ENCODE measurements around the gene KLHDC4.

Gene KLHDC4

DNA sequence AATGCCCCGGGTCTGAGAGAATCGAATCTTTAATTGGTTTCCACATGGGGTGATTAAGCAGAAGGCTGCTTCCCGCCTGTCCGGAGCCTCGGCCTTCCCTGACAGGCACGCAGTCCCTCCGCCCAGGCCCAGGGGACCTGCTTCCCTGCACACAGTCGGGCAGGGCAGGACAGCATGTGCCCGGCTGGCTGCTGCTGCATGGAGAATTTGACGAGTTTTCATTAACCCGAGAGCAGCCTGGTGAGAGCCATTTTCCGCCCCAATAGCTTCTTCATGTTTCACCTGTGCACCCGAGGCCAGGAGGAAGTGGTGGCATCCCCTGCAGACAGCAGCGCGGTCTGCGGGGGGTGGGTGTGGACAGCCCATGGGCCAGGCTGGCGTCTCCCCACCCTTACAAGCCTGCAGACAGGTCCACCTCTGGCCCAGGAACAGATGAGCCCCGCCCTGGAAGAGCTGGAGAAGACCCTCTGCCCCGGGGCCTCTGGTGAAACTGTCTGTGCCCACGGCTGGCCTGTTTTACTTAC, 67.0 kb downstream of the KLHDC4 start:
- no peak for DNase-seq (ENCODE audit: low read depth)

DNA sequence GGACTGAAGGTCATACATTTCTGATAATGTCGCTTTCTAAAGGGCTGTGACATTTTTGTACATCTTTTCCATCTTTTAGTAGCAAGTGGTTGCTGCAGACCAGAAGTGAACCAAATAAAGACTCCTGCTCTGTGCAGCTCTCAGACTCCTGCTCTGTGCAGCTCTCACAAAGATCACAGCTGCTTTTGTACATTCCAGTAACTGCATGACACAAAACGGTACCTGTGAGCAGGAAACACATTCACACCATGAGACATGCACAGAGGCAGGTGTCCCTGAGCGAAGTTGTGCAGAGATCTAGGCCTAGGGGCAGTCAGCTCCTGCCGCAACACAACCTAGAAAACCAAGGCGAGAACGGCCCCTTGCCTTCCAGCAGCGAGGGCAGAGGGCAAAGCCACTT, 67.5 kb downstream of the KLHDC4 start:
- DNase-seq (ENCODE audit: low read depth) = no peak

DNA sequence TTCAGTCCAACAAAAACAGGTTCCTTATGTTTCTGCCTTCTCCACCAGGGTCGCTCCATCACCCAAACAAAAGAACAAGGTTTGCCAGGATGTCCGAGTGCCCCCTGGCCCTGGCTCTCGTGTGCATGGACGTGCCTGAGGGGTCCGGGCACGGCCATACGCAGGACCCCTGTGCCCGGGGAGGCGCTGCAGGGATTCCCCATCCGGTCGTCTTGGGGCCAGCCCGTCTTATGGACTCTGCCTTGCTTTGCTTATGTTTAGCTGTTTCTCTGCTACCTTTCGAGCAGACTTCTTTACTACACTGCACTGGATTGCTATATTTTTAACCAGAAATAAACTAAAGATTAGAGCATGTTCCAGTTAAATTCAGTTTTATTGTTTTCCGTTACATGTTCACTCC, 68.0 kb downstream of the KLHDC4 start:
- DNase-seq (ENCODE audit: low read depth) = no peak

DNA sequence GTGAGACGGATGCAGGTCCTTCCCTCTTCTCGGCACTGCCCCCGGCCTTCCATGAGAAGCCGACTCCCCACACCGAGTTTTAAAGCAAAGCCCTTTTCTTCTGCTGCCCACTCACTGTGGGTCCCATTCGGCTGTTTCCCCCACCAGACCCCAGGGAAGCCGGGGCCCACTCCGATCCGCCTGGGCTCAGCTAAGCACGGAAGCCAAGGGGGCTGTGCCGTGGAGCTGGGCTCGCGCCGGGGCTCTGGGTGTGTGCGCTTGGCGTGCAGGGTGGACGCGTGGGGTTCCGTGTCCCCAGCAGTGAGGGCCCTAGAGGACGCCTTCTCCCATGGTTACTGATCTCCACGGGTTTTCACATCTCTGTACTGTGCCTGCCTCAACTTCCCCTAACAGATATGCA, 68.5 kb downstream of the KLHDC4 start:
- DNase-seq (ENCODE audit: low read depth) = no peak

DNA sequence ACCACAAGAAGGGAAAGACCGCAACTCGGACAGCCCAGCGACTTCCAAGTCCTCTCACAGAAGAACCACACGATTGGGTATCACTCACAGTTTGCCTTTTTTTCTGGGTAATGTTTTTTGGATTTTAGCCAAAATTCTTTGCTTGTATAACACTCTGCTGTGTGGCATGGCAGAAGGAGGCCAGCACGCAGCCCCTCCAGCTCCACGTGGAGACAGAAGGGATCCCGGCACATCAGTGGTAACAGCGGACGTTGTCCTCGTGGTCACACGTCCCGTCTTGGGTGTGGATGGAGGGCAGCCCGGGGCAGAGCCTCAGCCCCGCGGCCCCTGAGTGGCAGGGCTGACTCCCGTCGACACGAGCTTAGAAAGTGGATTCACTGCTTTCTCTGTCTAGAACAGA, 69.1 kb downstream of the KLHDC4 start:
- no peak for DNase-seq (ENCODE audit: low read depth)

DNA sequence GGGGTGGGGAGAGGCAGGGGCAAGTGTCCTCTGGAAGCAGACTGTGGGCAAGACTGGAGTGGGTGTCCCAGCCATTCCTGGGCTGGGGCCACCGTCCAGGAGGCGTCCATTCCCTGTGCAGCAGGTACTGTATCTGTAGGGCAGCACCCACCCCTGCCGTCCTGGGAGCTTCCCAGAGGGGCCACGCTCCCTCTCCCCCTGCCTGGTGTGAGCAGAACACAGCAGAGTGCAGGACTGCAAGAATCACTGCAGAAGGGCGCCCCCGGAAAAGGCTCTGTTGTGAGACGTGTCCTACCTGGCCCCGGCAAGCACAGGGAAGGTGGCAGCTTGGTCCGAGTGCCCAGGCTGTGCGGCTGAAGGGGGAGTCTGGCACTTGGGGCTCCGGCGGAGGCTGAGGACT, 70.3 kb downstream of the KLHDC4 start:
- DNase-seq (ENCODE audit: low read depth) = no peak

DNA sequence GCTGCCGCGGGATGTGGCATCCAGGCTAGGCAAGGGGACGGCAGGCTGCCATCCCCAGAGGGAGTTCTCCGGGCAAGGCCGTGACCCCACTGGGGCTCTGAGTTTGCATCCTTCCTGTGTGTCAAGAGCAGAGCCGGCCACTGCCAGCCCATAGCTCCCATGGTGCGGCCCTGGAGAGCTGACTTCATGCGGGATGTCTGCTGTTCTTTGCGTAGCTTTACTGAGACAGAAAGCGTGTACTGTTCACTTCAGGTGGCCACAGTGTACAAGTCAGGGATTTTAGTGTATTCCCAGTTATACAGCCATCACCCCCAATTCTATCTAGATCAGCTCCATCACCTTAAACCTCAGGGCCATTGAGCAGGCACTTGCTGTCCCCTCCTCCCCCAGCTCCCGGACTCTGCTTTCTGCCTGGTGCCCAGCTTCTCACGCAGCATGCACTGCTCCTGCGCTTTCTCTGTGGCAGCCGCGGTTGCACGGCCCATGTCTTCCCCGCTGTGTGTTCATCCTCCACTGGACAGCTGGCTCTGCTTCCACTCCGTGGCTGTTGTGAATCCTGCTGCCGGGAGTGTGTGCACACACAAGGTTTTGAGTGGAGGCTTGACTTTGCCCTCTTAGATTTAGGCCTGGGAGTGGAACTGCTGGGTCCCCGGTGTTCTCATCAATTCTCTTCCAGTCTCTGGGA, 71.2 kb downstream of the KLHDC4 start:
- no peak for DNase-seq (ENCODE audit: low read depth)

DNA sequence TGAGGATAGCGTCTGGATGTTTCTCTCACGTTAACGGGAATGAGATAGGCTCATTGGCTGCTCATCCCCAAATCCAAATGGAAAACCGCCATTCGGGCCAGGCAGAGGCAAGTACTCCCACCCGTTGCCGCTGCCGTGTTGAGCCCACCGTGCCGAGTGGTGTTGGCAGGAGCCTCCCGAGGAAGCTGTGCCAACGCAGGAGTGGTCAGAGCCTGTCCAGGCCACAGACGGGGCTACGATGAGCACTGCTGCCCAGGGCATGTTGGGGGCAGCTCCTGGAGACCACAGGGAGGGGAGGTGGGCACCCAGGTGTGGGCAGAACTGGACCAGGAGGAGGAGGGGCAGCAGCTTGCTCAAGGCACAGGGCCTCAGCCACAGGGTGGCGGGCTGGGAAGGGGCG, 72.0 kb downstream of the KLHDC4 start:
- no peak for DNase-seq (ENCODE audit: low read depth)

DNA sequence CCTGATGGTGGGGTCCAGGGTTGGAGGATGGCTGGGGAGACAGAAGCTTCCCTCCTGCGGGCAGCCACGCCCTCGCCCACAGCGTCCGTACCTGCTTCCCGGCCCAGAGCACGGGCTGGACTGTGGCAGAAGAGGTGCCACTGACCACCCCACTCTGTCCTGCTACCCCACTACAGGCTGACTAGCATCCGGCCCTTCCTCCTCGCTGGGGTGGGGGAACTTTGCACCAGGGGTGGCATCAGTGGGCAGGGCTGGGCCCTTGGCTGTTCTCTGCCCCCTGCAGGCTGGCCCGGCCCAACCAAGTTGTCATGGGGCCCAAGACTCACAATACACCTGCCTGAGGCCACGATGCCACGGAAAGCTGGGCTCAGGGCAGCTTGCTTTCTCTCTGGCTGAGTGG, 73.0 kb downstream of the KLHDC4 start:
- DNase-seq (ENCODE audit: low read depth) = no peak

DNA sequence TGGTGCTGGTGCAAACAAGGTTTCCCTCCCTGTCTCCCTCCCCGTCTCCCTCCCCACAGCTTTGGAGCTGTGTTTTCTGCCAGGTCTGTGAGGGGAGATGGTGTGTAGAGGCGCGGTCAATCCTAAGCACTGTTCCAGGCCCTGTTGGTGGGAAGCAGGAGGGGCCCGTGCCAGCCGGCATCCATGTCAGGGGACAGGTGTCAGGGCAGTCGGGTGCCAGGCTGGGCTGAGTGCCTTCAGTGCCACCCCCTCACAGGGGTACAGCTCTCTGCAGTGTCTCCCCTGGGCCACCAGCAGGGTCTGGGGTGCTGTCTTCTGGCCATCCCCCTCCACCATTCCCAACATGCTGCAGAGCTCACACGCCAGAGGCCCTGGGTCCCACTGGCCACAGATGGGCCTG, 73.6 kb downstream of the KLHDC4 start:
- no peak for DNase-seq (ENCODE audit: low read depth)

DNA sequence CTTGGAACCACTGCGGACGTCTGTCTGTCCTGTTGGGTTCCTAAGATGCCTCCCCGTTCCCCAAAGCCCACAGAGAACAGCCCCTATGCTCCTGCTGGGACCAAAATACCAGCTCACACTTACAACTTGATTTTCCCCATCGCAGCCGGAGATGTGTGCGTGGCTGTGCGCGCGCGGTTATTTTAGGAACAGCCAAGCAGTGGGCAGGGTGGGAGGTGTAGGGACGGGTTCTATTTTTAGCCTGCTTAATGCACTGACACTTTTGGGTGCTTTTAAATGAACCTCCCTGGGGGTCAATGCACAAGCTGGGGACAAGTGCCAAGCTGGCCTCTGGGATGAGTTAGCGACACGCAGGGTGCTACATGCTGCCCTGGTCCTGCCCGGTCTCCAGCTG, 74.1 kb downstream of the KLHDC4 start:
- DNase-seq (ENCODE audit: low read depth) = no peak

DNA sequence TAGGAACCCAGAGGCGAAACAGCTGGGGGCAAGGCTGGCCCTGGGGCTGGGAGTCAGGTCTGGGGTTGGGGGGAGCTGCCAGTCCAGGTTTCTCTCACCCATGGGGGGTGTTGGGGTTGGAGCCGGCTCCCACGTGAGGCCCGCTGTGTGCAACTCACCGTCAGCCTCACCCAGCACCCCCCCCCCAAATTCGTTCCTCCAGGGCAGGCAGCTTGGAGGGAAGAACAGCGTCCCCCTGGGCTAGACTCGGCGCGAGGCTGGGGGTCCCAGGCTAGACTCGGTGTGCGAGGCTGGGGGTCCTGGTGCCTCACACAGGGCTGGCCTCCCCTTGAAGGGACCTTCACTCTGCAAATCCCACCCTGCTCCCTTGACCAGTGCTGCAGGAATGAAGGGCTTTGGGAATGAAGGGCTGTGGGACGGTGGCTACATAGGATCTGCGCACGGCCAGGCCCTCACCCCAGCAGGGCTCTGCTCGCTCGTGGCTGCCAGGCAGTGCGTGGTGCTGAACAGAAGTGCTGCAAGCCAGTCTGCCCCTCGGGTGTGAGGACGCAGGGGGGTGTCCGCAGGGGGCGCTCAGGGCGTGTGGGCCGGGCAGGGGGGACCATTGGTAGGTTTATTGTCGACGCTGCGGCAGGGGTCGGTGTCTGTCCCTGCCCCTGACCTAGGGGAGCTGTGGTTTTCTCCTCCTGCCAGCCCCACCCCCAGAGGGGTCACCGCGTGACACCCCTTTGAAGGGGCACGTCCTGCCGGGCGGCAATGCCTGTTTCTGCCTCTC, 74.7 kb downstream of the KLHDC4 start:
- no peak for DNase-seq (ENCODE audit: low read depth)

DNA sequence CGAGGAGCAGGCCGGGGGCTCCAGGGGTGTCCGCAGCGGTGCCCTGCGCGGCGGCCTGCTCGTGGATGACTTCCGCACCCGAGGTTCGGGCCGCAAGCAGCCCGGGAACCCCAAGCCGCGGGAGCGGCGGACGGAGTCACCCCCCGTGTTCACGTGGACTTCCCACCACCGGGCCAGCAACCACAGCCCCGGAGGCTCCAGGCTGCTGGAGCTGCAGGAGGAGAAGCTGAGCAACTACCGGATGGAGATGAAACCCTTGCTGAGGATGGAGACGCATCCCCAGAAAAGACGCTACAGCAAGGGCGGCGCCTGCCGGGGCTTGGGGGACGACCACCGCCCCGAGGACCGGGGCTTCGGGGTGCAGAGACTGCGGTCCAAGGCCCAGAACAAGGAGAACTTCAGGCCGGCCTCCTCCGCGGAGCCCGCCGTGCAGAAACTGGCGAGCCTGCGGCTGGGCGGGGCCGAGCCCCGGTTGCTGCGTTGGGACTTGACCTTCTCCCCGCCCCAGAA, 75.8 kb downstream of the KLHDC4 start:
- no peak for DNase-seq (ENCODE audit: low read depth)

DNA sequence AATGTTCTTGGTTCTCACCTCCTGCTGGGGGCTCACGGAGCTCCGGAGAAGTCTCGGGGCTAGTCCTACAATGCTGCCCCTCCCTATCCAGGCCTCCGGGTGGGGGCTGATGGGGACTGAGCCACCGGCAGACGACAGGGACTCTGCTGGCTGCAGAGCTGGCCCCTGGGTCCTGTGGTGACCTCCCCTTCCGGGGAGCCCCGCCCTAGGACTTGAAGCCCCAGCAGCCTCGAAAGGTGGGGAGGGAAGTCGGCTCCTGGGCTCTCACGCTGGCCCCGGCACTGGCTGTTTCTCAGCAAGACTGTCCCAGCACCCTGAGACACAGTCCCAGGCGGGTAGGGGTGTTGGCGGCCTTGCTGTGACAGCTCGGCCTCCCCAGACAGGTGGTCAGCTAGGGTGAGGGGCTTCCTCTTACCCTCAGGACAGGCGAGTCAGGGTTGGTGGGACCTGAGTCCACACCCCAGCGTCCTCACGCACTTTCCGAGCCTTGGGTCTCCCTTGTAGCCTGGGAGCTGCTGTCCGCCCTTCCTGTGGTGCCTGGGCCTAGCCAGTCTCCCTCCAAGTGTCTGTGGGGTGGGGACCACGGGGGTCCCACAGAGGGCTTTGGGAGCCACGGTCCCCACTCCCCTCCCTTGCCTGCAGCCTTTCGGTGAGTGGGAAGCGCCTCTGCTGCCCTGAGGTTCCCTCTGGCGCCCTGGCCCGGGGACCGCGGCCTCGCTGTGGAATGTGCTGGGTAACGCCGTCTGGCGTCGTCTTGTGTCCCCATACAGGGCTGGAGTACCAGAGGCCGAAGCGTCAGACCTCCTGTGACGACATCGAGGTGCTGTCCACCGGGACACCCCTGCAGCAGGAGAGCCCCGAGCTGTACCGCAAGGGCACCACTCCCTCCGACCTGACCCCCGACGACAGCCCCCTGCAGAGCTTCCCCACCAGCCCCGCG, 76.6 kb downstream of the KLHDC4 start:
- no peak for DNase-seq (ENCODE audit: low read depth)

DNA sequence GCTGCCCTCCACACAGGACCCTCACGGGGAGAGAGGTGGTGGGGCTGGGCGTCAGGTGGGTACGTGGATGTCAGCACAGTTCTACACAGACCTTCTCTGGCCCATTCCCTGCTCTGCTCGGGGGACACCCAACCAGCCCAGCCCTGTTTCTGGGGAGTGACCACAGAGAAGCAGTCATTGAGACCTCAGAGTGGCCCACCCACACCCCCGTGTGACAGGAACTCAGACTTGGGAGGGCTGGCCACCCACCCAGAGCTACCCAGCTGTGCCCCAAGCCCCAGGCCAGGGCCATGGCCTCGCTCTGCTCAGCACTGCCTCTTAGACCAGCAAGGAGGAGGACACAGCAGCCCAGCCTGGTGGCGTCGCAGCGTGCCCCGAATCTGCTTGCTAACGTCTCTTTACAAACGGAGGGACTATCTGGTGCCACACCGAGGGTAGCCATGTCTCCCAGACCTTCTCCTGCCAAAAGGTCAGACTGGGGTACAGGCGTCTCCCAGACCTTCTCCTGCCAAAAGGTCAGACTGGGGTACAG, 77.7 kb downstream of the KLHDC4 start:
- no peak for DNase-seq (ENCODE audit: low read depth)

DNA sequence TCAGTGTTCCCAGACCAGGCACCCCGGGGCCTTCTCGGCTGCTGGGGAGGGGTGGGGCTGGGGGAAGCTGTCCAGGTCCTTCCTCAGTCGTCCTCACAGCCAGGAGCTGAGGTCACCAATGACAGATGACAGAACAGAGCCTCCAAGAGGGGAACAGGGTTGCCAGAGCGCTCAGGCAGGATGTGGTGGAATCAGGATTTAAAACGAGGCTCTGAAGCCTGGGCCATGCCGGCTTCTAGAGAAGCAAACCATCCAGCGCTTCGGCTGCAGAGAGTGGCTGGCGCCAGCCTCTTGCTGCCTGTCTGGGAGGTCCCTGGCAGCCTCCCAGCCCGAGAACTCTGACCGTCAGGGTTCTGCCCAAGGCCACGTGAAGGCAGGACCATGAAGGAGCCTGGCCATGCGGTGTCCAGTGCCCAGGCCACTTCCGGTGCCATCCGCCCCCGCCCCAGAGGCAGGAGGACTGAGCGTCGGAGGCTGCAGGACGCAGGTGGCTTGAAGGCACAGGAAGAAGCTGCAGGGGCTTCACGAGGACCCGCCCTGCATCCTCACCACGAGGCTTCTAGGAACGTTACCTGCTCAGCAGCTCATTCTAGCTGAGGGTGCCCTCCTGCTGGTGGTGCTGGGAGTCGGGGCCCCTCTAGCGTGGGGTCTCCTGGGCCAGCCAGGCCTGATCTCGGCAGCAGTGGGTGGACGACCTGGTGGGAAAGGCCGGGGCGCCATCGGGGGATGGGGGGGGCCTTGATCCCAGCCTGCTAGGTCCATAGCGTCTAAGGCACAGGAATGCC, 78.5 kb downstream of the KLHDC4 start:
- no peak for DNase-seq (ENCODE audit: low read depth)

DNA sequence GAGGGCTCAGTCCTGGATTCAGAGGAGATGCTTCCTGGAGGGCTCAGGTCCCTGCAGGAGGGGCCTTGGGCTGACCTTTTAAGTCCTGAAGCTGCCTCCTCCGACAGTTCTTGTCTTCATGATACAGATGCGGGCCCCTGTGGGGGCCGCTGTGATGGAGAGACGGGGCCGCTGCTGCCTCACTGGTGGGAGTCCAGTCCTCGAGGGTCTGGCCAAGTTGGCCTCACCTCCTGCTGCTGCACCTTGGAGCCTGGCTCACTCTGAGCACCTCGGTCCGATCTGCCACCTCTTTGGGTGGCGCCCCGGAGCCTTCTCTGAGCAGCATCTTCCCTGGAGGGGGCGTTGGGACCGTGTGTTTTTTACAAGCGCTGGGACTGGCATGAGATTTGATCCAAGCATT, 79.1 kb downstream of the KLHDC4 start:
- no peak for DNase-seq (ENCODE audit: low read depth)

DNA sequence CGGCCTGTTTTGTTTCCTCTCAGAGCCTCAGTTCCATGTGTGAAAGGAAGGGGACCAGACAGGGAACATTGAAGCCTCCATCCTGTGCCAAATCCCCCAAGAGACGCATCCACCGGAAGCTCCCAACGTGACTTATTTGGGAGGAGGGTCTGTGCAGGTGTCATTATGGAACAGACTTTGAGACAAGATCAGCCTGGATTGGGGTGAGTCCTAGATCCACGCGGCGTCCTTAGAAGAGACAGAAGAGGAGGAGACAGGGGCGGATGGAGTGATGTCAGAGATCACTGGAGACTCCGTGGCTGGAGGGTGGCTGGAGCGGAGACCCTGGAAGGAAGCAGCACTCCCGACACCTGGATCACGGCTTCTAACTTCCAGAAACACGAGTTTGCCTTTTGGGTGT, 80.0 kb downstream of the KLHDC4 start:
- no peak for DNase-seq (ENCODE audit: low read depth)

DNA sequence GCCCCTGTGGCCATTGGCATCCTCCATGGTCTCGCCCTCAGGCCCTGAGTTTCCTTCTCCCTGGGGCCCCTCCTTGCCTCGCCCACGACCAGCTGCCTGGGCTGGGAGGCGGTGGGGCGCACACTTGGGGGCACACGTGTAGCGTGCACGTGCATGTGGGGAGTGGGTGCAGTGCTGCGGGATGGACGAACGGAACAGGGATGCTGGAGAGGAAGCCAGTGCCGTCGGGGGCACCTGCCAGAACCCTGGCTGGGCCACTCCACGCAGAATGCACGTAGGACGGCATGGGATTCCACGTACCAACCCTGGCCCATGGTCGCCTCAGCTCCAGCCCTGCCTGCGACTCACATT, 80.4 kb downstream of the KLHDC4 start:
- no peak for DNase-seq (ENCODE audit: low read depth)

DNA sequence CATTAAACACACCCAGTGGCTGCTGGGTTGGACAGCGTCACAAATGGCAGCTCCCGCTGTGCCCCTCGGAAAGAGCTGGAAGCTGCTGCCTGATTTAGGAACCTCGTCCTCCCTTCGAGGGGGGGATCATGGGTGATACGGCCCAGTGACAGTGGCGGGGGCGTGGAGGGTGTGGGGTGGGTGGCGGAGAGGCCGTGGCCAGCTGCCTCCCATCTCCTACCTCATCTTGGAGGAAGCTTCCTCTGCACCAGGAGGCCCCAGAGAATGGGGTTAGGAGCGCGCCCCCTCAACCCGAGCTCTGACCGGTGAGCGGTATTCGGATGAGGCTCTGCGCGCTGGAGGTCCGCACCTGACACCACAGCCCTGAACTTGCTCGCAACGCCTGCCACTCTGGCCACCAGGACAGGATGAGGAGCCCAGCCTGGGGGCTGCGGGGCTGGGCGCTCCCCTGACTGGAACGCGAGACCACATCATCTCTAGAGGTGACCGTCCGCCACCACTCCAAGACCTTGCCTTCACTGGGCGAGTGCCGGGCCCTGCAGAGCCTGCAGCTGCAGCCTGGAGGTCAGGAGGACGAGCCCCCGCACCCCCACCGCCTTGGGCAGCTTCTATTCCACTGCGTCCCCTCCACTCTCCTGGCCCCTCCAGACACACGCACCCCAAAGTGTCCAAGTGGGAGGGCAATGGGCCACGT, 80.9 kb downstream of the KLHDC4 start:
- DNase-seq (ENCODE audit: low read depth) = no peak
